GM10266 (cell line): ENCODE data around the gene UBASH3B.

Experiments used
- DNase-seq: peaks from one replicate; pipeline ENCODE4 v3.0.0; 2012; ENCODE audit errors: extremely low spot score
- CTCF ChIP-seq: IDR thresholded peaks from 2 replicates; pipeline ENCODE4 v1.5.1; 2012; ENCODE audit warnings: mild to moderate bottlenecking, low read depth; ENCODE audit not compliant: control insufficient read depth, insufficient read depth; ENCODE audit errors: missing control alignments

Gene UBASH3B

GRCh38 chr11:122690384-122690783 is 34.9 kb downstream of the UBASH3B start:
- no peak for DNase-seq

GRCh38 chr11:122690801-122691548 is 35.5 kb downstream of the UBASH3B start:
- no peak for DNase-seq
- TF ChIP-seq CTCF = no peak

More at GRCh38 chr11:122690384-122690783, 34.9 kb downstream of the UBASH3B start:
- no peak for TF ChIP-seq CTCF

- no peak for TF ChIP-seq CTCF
- DNase-seq = no peak
Observed at GRCh38 chr11:122691549-122692150, 36.1 kb downstream of the UBASH3B start.

GRCh38 chr11:122692444-122692843 is 36.9 kb downstream of the UBASH3B start:
- TF ChIP-seq CTCF = no peak
- DNase-seq = no peak

GRCh38 chr11:122695076-122695615 is 39.6 kb downstream of the UBASH3B start:
- no peak for DNase-seq
- TF ChIP-seq CTCF = no peak

- peak; percentile 76 for DNase-seq
- TF ChIP-seq CTCF = no peak
Observed at GRCh38 chr11:122696662-122697061, 41.1 kb downstream of the UBASH3B start.

GRCh38 chr11:122697636-122698167 is 42.2 kb downstream of the UBASH3B start:
- peak; percentile 67 for DNase-seq
- no peak for TF ChIP-seq CTCF
